GM10248 (cell line): Measurements from ENCODE around the gene NDRG4.

ENCODE experiments used
- CTCF ChIA-PET: fragments of 300-600 bp; sonication (Branson Sonifier 250); formaldehyde crosslinking; extraction: SDS; loops from one replicate; lab custom pipeline; 2021; ENCODE audit warnings: antibody characterized with exemption; lab: Yijun Ruan, JAX
- POLR2A ChIA-PET: fragments of 350-650 bp; sonication (Branson Sonifier 250); formaldehyde crosslinking; extraction: SDS; loops from one replicate; lab custom pipeline; 2020; ENCODE audit warnings: antibody characterized with exemption; lab: Yijun Ruan, JAX
- DNase-seq: peaks from one replicate; pipeline ENCODE4 v3.0.0; 2012; ENCODE audit errors: extremely low spot score
- TF ChIP-seq, protein P1 (sequence below): IDR thresholded peaks from 2 replicates; pipeline ENCODE4 v1.5.1; 2012; ENCODE audit warnings: mild to moderate bottlenecking, low read depth; ENCODE audit errors: extremely low read depth, missing control alignments, control extremely low read depth

The NDRG4 gene

DNA sequence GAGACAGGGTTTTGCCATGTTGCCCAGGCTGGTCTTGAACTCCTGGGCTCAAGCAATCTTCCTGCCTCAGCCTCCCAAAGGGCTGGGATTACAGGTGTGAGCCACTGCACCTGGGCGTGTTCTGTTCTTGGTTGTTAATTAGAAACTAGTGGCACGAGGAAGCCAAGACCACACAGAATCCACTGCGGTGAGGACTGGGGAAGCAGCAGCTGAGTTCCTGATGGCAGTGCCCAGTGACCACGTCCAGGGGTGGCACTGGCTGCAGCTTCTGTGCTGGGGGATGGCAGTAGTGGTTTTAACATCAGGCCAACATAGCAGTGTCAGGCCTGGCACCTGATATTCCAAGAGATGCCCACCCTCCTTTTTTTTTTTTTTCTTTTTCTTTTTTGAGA lies 39.7 kb upstream of the NDRG4 start:
- DNase-seq, result no peak
- TF ChIP-seq, protein P1, sequence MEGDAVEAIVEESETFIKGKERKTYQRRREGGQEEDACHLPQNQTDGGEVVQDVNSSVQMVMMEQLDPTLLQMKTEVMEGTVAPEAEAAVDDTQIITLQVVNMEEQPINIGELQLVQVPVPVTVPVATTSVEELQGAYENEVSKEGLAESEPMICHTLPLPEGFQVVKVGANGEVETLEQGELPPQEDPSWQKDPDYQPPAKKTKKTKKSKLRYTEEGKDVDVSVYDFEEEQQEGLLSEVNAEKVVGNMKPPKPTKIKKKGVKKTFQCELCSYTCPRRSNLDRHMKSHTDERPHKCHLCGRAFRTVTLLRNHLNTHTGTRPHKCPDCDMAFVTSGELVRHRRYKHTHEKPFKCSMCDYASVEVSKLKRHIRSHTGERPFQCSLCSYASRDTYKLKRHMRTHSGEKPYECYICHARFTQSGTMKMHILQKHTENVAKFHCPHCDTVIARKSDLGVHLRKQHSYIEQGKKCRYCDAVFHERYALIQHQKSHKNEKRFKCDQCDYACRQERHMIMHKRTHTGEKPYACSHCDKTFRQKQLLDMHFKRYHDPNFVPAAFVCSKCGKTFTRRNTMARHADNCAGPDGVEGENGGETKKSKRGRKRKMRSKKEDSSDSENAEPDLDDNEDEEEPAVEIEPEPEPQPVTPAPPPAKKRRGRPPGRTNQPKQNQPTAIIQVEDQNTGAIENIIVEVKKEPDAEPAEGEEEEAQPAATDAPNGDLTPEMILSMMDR, result no peak
- ChIA-PET CTCF (interaction anchor here (0.8 kb wide), 1 partner anchor 34 kb away, joined by 3 read pairs; no protein-coding TSS in a partner anchor), POLR2A (no interaction called here)

DNA sequence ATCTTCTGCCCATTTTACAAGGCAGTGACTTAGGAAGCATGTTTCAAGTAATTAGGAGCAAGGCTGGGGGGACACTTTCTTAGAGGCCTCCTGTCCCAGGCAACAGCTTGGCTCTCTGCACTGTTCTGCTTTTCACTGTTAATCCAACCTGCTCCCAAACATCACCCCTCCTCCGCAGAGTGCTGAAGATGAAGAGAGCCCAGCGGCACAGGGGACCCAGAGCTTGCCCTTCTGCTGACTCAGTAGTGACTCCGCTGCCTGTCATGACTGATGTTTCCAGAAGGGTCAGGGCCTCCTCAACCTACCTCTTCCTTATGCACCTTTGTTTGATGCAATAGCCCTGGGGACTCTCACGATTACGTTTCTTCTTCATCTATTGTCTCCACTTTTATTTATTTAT lies 38.9 kb upstream of the NDRG4 start:
- TF ChIP-seq, protein P1, result no peak
- no peak for DNase-seq
- ChIA-PET POLR2A (no interaction called here), CTCF (no interaction called here)

GRCh38 chr16:58461640-58462039 lies 38.3 kb upstream of the NDRG4 start:
- TF ChIP-seq, protein P1, result no peak
- ChIA-PET POLR2A (no interaction called here), CTCF (interaction anchor here (1.2 kb wide), 1 partner anchor 10 kb away, joined by 3 read pairs; no protein-coding TSS in a partner anchor)
- no peak for DNase-seq

- ChIA-PET POLR2A (no interaction called here), CTCF (interaction anchor here (1.2 kb wide), 1 partner anchor 10 kb away, joined by 3 read pairs; no protein-coding TSS in a partner anchor)
Observed at GRCh38 chr16:58462089-58462488, 37.9 kb upstream of the NDRG4 start.

GRCh38 chr16:58462499-58462996 lies 37.4 kb upstream of the NDRG4 start:
- POLR2A ChIA-PET, result no interaction called here
- DNase-seq, result no peak
- CTCF ChIA-PET, result interaction anchor here (1.2 kb wide), 1 partner anchor 11 kb away, joined by 3 read pairs; no protein-coding TSS in a partner anchor
- TF ChIP-seq, protein P1, result no peak

More at GRCh38 chr16:58462089-58462488, 37.9 kb upstream of the NDRG4 start:
- DNase-seq, result no peak
- TF ChIP-seq, protein P1, result no peak

GRCh38 chr16:58462997-58463941 lies 36.7 kb upstream of the NDRG4 start:
- DNase-seq, result peak; percentile 43
- TF ChIP-seq, protein P1, result no peak
- POLR2A ChIA-PET, result no interaction called here
- CTCF ChIA-PET, result no interaction called here
